Stomach (tissue), 9 donors: Measurements from ENCODE around the gene XPC. TPM values are rescaled to one million over a fixed set of nuclear protein-coding genes. Genes with fewer than 3 reads are reported as not detected.
A peak's percentile ranks its signal among the peaks of the same experiment; 100 is the strongest.

Experiments
- DNase-seq, 2 donors: peaks; one replicate each; pipeline versions ENCODE4 v3.0.0 to v3.0.0-alpha.2; 2013 to 2019
- H3K27ac ChIP-seq, 5 donors: fragments of 200-600 bp in 4 of 5; sonication (generic) in 4 of 5; one replicate each; pipeline ENCODE4 v1.5.1; 2013 to 2019; ENCODE audit warnings: mild to moderate bottlenecking in 1 of 5, moderate library complexity in 1 of 5
- H3K27me3 ChIP-seq, 3 donors: fragments of 200-600 bp; sonication (generic); one replicate each; pipeline ENCODE4 v1.5.1; 2017 to 2019; ENCODE audit warnings: mixed run types in 1 of 3
- H3K36me3 ChIP-seq, 4 donors: fragments of 200-600 bp; sonication (generic); 1 replicate in 3 of 4; 2 replicates in 1 of 4; pipeline ENCODE4 v1.5.1; 2016 to 2019
- H3K4me1 ChIP-seq, 4 donors: fragments of 200-600 bp; sonication (generic); one replicate each; pipeline ENCODE4 v1.5.1; 2016 to 2019
- H3K4me3 ChIP-seq, 4 donors: fragments of 200-600 bp; sonication (generic) in 3 of 4; one replicate each; pipeline ENCODE4 v1.5.1; 2016 to 2019; ENCODE audit warnings: mild to moderate bottlenecking in 1 of 4
- H3K9me3 ChIP-seq, 4 donors: fragments of 200-600 bp; sonication (generic); one replicate each; pipeline ENCODE4 v1.5.1; 2016 to 2019
- EP300 ChIP-seq: sonication (generic); formaldehyde crosslinking; IDR thresholded peaks from one replicate; pipeline ENCODE4 v1.6.1; 2017; ENCODE audit warnings: antibody characterized with exemption
- POLR2A ChIP-seq, 4 donors: fragments of 450-650 bp; IDR thresholded peaks; one replicate each; pipeline ENCODE4 v1.6.1; 2016; ENCODE audit warnings: antibody characterized with exemption in 4 of 4, control low read depth in 2 of 4, mild to moderate bottlenecking in 1 of 4, moderate library complexity in 1 of 4
- POLR2AphosphoS5 ChIP-seq, 3 donors: sonication (generic); formaldehyde crosslinking; IDR thresholded peaks; one replicate each; pipeline ENCODE4 v1.6.1; 2016; ENCODE audit warnings: antibody characterized with exemption in 3 of 3
- WGBS, 5 donors: extraction: QIAGEN DNeasy Blood & Tissue Kit in 3 of 5; methylation state at CpG; one replicate each; pipeline versions ENCODE4 v1.1.5 to v1.1.7; 2013 to 2018; 5-methylcytosine and 5-hydroxymethylcytosine counted together
- intact Hi-C: fragments of 100-400 bp; cut with DNase I; formaldehyde crosslinking; loops from one replicate; pipeline ENCODE4 v1.15.1; 2023; ENCODE audit warnings: low total_unique reads
- polyA plus RNA-seq, 3 donors: library from polyadenylated mRNA; stranded (reverse); fragments of 200-250 nt; gene quantifications; one replicate each; pipeline ENCODE4 v1.2.3, GENCODE V29; 2013
- total RNA-seq, 5 donors: library from RNA; depleted of rRNA; stranded (reverse); fragments of >200 nt; gene quantifications; one replicate each; pipeline versions ENCODE4 v1.1.0 to v1.2.3, GENCODE V29; 2014 to 2016
- TF ChIP-seq, protein P1 (sequence below), 7 experiments: fragments of 450-650 bp in 4 of 7; fragments of 200-600 bp in 3 of 7; sonication (generic) in 3 of 7; IDR thresholded peaks; one replicate each; pipeline ENCODE4 v1.5.1; 2016 to 2019; ENCODE audit warnings: antibody characterized with exemption in 7 of 7, control low read depth in 2 of 7, mild to moderate bottlenecking in 1 of 7
- donor health status: healthy with polysubstance abuse.
- donor health status: Bipolar disorder and iron deficiency.
- donor health status: healthy.

The XPC gene
- total and polyA plus RNA-seq, 8 donors, result 8.8 to 51.0 (median 36.2) TPM

DNA sequence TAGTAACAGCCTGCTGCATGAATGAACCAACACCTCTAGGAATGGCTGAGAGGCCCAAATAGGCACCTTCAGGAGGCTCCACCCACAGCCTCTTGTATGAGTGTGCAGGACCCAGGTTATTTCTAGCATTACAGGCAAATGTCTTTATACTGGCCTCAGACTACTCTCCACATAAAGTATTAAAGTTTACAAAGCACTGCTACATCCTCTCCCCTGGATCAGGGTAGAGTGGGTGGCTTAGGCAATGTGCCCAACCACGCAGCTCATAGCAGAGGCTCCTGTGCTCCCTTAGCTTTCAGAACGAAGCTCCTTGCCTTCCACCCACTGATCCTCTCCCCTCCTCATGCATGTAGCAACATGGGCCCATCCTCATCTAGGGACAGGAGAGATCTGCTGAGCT is 37.3 kb downstream of the XPC start:
- TF ChIP-seq, protein P1, sequence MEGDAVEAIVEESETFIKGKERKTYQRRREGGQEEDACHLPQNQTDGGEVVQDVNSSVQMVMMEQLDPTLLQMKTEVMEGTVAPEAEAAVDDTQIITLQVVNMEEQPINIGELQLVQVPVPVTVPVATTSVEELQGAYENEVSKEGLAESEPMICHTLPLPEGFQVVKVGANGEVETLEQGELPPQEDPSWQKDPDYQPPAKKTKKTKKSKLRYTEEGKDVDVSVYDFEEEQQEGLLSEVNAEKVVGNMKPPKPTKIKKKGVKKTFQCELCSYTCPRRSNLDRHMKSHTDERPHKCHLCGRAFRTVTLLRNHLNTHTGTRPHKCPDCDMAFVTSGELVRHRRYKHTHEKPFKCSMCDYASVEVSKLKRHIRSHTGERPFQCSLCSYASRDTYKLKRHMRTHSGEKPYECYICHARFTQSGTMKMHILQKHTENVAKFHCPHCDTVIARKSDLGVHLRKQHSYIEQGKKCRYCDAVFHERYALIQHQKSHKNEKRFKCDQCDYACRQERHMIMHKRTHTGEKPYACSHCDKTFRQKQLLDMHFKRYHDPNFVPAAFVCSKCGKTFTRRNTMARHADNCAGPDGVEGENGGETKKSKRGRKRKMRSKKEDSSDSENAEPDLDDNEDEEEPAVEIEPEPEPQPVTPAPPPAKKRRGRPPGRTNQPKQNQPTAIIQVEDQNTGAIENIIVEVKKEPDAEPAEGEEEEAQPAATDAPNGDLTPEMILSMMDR (IDR thresholded peaks at IDR 0.05), result no peak
- TF ChIP-seq POLR2AphosphoS5 (IDR thresholded peaks at IDR 0.05) (no peak), POLR2A (IDR thresholded peaks at IDR 0.05) (no peak), EP300 (no peak)
- DNase-seq, result no peak
- Histone ChIP-seq H3K4me3 (no peak overlapping the region), H3K27me3 (no peaks in the 10 kb centered on the region), H3K9me3 (no peaks in the 10 kb centered on the region), H3K27ac (peak overlapping the region in 1 of 5 donors; percentile 85), H3K36me3 (peaks cover 36 to 78% (median 74%) of the 10 kb centered on the region in 4 donors), H3K4me1 (peaks cover 22 to 56% (median 33%) of the 10 kb centered on the region in 4 donors)
- 45 to 74% (median 70%) methylated on average over 2 of the region's 2 CpGs for WGBS, 5 donors
- intact Hi-C loops, result no loop called here

DNA sequence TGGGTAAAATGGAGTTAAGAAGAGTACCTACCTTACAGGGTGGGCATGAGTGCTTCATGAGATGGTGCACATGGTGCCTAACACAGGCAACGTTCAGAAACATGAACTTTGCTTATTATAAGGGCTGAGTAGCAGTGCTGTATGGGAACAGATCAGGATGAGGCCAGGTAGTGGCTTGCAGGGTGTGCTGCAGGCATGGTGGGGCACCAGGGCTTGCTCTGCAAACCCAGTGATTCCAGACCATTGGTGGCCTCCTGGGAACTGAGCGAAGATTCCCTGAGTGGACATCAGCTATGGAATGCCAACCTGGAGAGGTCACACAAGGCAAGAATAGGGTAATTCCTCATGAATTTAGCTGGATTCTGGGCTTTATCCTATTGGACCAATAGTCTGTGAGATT is 37.7 kb downstream of the XPC start:
- peaks cover 38 to 78% (median 74%) of the 10 kb centered on the region in 4 donors for H3K36me3 ChIP-seq
- H3K4me3 ChIP-seq, result no peak overlapping the region
- WGBS, 5 donors, result 83 to 91% (median 87%) methylated on average over 2 of the region's 2 CpGs
- peaks cover 19 to 52% (median 32%) of the 10 kb centered on the region in 4 donors for H3K4me1 ChIP-seq
- no peaks in the 10 kb centered on the region for H3K27me3 ChIP-seq
- H3K27ac ChIP-seq, result no peak overlapping the region
- TF ChIP-seq POLR2A (IDR thresholded peaks at IDR 0.05) (no peak), EP300 (no peak), POLR2AphosphoS5 (IDR thresholded peaks at IDR 0.05) (no peak)
- TF ChIP-seq, protein P1 (IDR thresholded peaks at IDR 0.05), result no peak
- DNase-seq, result no peak
- intact Hi-C loops, result no loop called here
- no peaks in the 10 kb centered on the region for H3K9me3 ChIP-seq

DNA sequence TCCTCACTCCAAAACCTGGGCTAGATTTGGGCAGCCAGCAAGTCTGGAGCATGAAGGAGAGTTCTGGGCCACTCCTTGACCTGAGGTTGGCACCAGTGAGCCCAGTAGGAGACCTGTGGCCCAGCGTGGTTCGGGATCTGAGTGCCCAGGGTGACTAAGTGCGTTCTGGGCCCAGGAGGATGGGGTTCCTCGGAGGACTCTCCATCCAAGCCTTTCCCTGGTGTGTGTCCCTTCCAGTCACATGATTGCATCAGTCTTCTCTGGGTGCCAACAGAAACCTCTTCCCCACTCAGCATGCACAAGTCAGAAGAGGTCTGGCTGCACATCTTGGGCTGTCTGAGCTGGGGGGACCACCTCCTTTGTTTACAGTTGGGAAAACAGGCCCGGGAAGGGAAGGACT is 38.6 kb downstream of the XPC start:
- no peak overlapping the region for H3K27ac ChIP-seq
- peaks cover 45 to 82% (median 79%) of the 10 kb centered on the region in 4 donors for H3K36me3 ChIP-seq
- DNase-seq, result no peak
- TF ChIP-seq EP300, result no peak
- no peaks in the 10 kb centered on the region for H3K27me3 ChIP-seq
- 71 to 92% (median 85%) methylated on average over 5 of the region's 5 CpGs for WGBS, 5 donors
- H3K9me3 ChIP-seq, result no peaks in the 10 kb centered on the region
- intact Hi-C loops, result no loop called here
- peaks cover 10 to 43% (median 23%) of the 10 kb centered on the region in 4 donors for H3K4me1 ChIP-seq
- H3K4me3 ChIP-seq, result no peak overlapping the region

- peak overlapping the region in 1 of 5 donors; percentile 5 for H3K27ac ChIP-seq
- TF ChIP-seq, protein P1 (IDR thresholded peaks at IDR 0.05), result no peak
- TF ChIP-seq EP300 (no peak), POLR2A (IDR thresholded peaks at IDR 0.05) (no peak), POLR2AphosphoS5 (IDR thresholded peaks at IDR 0.05) (no peak)
- H3K27me3 ChIP-seq, result no peaks in the 10 kb centered on the region
- no peak overlapping the region for H3K4me3 ChIP-seq
- H3K4me1 ChIP-seq, result peaks cover 4 to 36% (median 16%) of the 10 kb centered on the region in 4 donors
- DNase-seq, result no peak
- peaks cover 52 to 89% (median 86%) of the 10 kb centered on the region in 4 donors for H3K36me3 ChIP-seq
- H3K9me3 ChIP-seq, result no peaks in the 10 kb centered on the region
- WGBS, 5 donors, result 80 to 91% (median 90%) methylated on average over 10 to 14 of the region's 14 CpGs
- intact Hi-C loops, result no loop called here
These were observed 39.3 kb downstream of the XPC start for GRCh38 chr3:14138878-14139655.
